Globus pallidus (tissue), 1 donor: Measurements from ENCODE around the gene ST3GAL6.

Experiments
- DNase-seq: peaks from one replicate; pipeline ENCODE4 v3.0.0-alpha.2; 2015; ENCODE audit warnings: low spot score

ST3GAL6 gene

DNA sequence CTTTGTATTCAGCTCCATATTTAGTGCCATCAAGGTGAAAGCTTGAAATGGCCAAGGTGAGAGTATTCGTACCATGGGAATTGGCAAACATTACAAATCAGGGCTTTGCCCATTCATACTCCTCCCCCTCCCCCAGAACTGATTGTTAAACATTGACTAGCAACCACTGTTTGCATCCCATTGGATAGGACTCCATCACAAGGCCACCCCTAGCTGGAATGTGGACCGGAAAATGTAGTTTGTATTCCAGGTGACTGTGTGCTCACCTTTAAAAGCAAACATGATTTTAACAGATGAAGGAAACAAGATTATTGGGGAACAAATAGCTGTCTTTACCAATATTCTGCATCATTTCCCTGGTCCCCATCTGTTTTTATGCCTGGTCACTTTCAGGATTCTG, 14.1 kb downstream of the ST3GAL6 start:
- DNase-seq: no peak

DNA sequence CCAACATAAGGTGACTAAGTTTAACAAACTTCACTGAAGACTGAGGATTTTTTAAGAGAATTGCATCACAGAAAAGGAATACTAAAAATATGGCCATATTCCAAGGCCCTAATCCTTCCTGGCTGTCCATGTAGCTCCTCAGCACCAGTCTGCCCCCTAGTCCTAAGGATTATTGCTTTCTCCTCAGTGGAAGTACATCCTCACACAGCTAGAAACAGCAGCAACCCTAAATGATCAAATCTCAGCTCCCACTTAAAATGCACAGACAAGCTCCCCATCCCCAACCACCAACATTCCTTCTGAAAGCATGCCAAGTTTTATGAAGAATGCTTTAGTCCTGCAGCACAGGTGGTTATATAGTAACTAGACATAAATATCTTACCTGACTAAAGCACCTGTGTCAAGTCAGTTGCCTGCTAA, 14.7 kb downstream of the ST3GAL6 start:
- no peak for DNase-seq

DNA sequence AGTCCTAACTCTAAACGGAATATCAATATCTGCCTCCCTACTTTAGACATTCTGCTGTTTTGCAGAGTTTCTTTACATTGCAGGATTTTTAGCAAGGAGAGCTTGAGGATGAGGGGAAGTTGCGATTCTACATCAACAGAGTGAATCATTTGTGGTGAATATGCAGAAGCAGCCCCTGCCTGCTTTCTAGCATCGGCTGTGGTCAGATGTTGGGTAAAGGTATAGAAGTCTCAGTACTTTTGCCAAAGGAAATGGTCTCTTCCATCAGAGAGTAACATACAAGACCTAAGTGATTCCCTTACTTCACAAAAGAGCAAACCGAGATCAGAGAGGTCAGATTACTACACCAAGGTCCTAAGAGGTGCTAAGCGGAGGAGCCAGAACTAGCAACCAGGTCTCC, 15.2 kb downstream of the ST3GAL6 start:
- DNase-seq: no peak

DNA sequence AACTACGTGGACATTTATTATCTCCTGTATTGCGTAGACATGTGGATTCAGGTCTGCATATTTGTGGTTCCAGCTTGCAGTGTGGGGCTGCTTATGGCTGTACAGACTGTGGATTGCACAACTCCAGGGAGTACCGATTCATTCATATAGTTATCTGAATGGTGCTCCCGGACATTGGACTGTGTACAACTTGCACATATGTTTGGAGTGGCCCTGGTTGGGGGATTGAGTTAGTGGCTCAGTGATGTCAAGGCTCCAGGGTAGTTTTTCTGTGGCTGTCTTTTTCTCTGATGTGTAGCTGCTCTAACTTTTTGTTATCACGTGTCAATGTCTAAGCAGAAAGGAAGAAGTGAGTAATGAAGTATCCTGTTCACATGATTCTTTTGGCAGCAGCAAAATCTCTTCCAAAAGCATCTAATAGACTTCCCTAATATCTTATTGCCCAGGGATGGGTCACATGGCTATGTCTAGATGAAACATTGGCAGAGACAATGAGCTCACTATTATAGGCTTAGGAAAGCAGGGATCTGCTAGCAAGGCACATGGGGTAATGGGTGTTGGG, 15.8 kb downstream of the ST3GAL6 start:
- no peak for DNase-seq

DNA sequence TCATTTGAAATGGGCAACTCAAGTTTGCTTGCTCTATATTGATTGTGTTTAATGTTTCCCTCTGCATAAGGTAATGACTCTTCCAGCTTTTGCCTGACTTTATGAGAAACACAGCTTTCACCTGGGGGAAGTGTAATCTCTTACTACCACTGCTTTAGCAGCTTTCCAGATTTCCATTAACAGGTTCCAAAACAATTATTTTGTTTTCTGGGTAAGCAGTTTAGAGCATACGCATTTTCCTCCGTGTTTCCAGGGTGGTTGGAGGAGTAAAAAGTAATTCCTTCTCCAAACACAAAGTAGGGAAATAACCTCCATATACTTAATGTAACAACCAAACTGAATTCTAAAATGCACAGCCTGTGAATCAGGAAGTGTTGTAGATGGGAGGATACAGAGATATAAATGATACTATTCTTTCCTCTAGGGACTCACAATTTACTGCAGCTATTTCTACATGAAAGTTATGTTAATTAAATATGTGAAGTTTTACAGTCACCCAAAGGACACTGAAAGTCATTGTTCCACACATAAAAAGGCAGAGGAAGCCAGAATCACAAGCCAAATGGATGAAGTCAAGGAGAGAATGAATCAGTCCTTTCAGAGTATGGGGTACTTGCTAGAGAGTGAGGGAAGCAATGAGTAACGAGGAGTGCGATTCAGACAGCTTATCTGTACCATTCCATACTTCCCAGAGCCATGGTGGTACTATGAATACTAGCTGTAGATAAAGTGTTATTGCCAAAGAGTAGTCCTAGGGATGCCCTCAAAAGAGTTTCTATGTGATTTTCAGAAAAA, 16.6 kb downstream of the ST3GAL6 start:
- DNase-seq: peak; percentile 94

DNA sequence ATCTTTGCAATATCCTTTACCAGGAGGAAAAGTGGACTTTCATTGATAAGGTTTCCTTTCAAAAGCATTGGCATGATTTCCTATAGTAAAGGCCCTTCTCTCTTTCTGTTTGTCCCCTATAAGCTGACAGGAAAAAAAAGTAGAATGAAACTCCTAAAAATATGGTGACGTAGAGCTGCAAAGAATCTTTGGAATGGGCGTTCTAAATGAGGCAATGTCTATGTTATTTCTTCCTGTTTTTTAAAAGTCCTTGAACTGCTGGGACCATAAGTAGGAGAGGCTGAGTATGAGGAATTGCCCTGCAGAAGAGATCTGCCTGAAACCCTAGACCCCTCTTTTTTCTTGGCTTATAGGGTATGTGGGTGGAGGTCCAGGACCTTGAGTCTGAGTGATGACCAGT, 17.2 kb downstream of the ST3GAL6 start:
- no peak for DNase-seq

DNA sequence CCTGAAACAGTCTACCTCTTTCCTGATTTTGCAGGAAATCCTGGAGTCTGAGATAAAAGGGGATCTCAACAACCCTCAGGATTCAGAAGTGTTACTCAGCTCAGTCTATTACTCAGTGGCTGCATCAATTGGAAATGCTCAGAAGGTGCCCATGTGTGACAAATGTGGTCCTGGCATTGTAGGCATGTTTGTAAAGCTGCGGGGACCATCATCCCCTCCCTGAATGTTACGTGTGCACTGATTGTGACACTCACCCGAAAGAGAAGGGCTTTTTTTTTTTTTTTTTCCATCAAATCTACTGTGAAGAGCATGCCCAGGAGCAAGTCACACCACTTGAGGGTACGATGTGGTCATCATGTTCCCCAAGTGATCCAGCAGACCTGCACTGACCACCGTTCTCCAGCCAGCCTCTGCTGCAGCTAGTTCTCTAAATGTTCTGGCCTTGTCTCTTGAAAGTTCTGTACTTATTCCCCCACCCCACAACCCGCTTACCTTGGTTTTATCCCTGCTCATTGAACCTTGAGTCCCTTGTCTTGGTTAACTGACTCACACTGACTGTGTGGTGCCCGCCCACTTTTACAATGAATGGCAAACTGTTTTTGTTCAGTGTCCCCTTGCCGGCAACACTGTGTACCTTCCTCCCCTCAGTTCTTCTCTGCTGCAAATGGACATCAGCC, 19.8 kb downstream of the ST3GAL6 start:
- no peak for DNase-seq

DNA sequence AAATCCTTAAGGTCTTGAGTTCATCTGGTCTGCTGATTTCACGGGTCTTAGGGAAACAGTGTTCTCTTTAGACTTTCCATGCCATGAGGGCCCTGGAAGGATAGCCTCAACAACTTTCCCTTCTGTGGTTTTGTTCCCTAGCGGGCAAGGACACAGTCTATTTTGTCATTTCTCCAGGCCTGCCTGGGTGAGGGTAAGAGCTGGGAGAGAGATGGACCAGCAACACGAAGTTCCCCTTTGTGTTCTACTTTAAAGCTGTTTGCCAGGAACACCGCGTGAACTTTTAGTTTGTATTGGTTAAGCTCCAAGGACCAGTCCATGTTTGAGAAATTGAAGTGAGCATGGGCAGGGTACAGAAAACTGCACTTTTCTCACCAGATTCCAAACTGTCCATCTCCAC, 20.9 kb downstream of the ST3GAL6 start:
- DNase-seq: no peak

DNA sequence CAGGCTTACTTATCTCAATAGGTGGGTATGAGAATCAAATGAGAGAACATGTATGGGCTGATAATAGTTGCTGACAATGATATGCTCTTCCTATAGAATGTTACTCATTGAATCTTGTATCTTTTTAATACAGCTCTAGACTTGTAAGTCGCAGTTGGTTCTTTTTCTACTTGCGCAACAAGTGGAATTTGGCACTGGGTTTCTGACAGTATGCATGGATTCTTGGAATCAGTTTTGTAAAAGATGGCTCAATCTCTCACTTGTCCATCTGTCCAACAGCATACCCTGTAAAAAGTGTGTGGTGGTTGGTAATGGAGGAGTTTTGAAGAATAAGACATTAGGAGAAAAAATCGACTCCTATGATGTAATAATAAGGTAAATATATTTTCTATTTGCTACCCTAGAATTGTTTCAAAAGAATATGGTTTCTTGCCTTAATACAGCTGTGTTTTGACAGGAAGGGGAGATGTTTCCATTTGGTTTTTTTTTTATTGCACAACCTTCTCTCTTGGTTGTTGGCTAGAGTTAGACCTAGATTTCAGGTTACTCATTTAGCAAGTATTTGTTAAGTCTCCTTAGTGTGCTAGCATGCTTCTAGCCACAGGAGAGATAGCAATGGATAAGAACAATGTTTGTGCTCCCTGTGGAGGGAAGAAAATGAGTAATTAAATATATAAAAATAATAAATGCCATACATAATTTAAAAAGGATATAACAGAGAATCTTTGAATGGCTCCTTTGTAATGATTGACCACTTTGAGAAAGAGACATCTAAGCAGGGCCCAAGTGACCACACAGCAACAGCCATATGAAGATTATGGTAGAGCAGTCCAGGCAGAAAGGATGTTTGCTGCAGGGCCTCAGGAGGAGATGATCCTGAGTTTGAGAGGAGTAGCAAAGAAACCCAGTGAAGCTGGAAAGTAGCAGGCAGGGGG, 21.8 kb downstream of the ST3GAL6 start:
- DNase-seq: no peak

DNA sequence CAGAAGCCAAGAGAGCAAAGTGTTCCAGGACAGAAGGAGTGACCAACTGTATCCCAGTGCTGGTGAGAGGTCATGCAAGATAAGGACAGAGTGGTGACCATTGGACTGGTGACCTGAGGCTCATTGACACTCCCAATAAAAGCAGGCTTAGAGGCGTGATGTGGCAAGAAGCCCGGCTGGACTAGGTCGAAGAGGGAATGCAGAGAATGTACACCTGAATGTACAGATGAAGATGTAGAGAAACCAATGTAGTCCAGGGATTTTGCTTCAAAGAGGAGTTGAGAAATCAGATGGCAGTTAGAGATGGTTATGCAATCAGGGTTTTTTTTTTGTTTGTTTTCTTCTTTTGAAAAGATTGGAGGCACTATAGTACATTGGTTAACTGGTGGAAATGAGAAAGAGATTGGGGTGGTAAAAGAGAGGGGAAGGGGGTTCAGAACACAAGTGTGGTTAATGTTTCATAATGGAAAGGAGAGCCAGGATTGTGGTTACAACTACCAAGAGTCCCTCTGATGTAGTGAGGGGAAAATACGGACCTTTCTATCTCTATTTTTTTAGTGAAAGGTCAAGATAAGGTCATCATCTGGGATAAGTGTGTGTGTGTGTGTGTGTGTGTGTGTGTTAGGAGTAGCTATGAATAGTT, 23.3 kb downstream of the ST3GAL6 start:
- no peak for DNase-seq

DNA sequence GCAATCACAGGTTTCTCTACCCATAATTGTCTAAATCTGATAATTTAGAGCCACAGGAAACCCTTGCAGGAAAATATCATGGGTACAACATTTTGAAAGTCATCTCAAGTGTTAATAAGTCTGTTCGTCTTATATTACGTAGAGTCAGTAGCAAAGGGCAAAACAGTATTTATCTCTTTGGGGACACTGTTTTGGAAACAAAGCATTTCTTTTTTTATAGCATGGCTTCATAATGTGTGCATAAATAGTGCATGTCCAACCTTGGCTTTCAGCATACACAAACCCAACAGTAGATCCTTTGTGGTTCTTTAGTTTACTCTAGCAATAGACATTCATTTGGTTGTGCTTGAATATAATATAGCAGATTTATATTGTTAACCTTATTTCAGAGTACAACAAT, 24.0 kb downstream of the ST3GAL6 start:
- DNase-seq: no peak

DNA sequence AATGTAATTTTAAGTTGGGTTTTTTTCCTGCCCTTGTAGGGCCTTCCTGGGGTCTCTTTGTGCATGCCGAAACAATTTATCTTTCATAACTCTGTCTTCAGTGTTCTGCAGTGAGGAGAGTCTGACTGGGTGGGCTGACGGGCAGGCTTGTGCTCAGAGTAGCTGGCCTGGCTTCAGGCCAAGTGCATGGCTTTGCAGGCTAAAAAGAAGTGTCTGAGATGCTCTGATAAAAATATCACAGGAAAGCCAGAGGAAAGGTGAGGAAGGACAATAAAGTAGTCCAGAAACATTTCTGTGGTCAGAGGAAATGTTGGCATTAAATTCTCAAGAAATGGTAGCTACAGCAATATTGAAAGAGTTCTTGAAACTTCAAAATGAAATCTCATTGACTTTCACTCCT, 25.5 kb downstream of the ST3GAL6 start:
- no peak for DNase-seq

DNA sequence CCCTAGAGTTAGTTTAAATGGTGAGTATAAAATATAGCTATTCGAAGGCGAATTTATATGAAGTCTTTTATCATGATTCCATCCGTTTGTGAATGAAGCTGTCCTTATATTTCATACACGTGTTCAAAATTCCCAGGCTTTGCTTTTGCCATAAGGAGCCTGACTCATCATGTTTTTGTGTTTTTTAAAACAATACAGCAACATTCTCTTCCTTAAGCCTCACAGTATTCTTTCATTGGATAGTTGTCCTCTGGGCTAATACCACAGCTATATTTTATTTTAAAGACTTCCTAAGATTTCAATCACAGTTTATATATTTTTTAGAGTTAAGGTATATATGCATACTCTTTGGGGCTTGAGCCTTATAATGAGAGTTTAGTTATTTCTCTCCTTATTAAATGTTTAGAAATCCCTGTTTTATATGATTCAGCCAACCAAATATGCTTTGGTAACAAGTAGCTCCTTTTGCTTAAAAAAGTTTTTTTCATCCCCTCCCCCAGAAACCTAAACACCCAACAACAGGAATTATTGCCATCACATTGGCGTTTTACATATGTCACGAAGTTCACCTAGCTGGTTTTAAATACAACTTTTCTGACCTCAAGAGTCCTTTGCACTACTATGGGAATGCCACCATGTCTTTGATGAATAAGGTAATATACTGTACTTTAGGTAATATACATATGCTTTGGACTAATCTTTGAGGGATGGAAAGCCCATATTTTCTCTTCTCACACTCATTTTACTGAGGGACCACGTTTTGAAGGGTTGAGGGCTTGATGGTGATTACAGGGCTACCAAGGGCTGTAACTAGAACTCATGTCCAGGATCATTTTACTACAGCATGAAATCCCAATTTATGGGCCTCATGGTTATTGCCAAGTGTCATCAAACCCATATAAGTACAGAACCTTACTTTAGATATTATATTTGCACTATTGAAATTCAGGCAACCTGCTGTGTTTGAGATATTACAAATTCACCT, 28.5 kb downstream of the ST3GAL6 start:
- DNase-seq: no peak

DNA sequence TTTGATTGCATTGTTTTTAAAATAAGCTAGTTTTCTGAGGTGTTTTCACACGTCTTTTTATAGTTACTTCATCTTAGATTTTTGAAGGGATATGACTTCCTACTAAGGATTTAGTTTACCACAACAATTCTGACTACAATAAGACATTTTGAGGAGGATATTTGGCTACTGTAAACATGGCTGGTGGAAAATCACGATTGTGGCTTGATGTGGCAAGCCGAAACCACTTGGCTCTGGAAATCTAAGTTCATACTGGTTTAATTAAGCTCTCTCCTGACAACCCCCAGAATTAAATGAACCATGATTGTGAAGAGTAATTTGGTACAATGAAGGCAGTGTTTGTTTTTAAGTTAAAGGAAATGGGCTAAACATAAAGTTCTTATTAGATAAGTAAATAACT, 30.8 kb downstream of the ST3GAL6 start:
- DNase-seq: no peak

DNA sequence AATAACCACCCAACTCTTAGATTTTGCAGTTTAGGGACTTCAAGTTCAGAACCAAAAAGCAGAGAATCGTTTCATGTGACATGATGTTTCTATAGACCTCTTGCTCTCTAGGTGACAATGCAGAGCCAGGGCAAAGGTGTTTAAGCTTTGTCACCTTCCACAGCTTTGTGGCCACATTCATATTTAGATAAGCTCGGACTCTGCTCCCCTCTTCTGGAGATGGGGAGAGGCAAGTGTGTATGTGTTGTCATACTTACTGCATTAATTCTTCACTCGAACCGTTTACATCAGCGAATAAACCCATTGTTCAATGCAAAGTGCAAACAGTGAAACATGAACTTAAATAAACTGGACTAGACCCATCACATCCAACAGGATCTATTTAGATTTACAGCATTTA, 33.2 kb downstream of the ST3GAL6 start:
- DNase-seq: no peak

DNA sequence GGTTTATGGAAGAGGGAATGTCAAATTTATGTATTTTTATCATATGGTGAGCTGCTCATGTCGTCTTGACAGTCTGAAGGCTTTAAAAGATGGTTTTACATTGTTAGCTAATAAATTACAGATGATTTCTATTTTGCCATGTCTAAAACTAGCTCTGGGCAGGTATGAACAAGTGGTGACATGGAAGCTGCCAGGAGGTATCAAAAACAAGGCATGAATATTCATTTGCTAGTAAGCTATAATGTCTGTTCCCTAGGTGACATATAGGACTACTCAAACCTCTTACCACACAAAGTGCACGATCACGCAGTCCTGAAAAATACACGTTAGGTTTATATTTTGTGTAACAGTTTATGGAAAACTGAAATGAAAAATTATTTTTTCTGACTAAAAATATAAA, 34.8 kb downstream of the ST3GAL6 start:
- no peak for DNase-seq

DNA sequence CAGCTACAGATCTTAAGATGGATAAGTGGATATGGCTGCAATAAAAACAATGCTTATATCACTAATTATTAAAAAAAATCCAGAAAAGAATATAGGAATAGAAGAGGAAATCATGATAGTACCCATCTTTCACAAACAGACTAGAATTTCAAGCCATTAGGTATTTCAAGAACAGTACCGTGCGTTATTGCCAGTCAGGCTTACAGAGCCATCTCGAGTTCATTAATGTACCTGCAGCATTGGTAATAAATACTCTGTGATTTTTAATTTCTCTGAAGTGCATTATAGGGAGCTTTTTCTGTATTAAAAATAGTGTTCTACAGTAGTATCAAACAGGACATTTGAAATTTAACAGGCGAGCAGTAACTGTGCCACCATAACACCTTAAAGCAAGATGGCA, 35.7 kb downstream of the ST3GAL6 start:
- DNase-seq: no peak

DNA sequence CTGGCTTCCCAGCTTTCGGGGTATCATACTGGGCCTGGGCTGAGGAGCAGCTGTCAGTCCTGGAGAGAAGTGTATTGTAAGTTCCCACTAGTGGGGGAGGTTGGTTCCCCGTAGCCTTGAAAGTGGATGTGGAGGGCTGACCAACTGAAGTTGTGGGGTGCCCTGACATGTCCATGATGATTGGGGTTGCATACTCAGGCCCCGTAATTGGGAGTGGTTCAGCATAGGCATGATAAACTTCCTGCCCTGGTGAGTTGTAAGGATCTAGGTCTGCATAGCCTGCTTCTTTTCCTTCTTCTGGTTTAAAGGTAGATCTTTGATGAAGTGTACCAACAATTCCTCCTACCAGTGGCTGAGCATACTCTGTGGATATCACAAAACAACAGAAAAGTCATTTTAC, 36.3 kb downstream of the ST3GAL6 start:
- DNase-seq: no peak

DNA sequence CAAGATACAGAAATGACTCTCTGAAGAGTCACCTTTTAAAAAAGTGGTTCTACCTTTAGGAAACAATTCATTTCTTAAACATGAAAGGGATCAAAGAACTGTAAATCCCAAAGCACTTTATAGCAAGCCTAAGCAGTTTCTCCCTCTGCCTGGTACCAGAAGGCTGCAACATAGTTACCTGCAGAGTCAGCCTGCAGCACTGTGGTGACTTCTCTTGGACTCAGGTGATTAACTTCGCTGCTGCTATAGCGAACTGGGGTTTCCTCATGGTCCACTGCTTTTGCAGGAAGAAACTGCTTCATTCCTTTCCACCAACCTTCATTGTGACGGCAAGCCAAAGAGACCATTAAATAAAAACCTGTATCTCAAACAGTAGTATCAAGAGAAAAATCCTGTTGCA, 37.3 kb downstream of the ST3GAL6 start:
- no peak for DNase-seq

DNA sequence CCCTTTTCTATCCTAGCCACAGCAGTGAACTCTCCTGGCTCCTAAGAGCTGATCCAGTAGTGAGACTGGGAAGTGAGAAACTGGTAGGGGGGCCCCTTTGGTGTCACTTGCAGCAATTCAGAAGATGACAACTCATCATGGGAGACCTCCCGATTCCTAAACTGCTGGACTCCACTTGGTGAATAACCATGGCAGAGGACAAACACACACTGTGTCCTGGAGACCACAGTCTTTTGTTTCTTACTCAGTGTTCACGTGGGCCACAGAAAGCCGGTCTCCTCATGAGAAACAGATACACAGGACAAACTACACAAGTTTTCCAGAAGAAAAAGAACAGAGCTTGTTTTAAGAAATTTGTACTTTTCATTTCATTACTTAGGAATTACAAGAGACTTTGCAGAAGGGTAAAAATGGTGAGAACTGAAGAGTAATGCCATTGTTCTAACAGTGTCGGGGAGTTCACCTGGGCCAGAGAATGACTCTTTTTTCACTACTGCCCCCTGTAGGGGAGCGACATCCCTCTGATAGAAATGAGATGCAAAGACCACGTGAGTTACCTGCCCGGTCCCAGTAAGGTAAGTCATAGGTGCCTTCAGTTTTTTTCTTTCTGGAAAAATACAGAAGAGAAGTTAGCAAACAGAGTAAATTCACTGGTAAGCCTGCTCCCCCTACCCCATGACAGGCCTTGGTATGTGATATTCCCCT, 38.1 kb downstream of the ST3GAL6 start:
- DNase-seq: no peak
